ENCODE measurements around the gene LRCH3.

LRCH3 gene

DNA sequence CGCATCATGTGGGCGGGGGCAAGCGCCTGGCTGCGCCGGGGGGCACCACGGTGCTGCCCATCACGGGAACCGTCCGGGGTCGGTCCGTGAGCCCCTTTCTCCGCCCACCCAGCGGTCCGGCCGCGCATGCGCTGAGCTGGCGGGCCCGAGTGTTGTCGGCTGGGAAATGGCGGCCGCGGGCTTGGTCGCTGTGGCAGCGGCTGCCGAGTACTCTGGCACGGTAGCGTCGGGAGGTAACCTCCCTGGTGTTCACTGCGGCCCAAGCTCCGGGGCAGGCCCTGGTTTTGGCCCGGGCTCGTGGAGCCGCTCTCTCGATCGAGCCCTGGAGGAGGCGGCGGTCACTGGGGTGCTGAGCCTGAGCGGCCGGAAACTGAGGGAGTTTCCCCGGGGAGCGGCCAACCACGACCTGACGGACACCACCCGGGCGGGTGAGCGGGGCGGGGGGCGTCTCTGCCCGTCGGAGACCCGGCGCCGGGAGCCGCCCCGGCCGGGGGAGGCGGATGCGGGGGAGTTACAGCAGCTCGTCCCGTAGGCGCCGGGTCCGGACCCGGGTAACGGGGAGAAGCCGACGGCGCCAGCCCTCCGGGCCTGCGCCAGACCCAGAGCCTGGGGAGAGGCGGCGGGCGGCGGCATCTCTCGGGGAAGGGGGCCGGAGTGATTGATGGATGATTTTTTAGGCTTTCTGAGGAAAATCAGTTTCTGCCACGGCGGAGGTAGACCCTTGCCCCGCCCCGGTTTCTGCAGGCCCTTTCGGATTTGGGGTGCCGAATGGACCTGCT is at the start of gene LRCH3:
Gene LRCH3 (plus strand): TSS at position 142 of the 779 bp plus-strand sequence. CDS start 25 bp downstream, at position 167.
- Histone ChIP-seq H3K27ac (ENCODE audit: low read depth, low read length) (peak within 1 kb of the TSS; percentile 97), H3K4me1 (ENCODE audit: control insufficient read depth in 1 of 2, insufficient read depth in 2 of 2, low read length in 2 of 2) (peaks cover 9 to 10% of the 10 kb centered on the region in 2 donors), H3K36me3 (ENCODE audit: control insufficient read depth in 1 of 2, insufficient read depth in 2 of 2, low read length in 2 of 2) (peaks cover 0 to 2% of the 10 kb centered on the region in 2 donors)

DNA sequence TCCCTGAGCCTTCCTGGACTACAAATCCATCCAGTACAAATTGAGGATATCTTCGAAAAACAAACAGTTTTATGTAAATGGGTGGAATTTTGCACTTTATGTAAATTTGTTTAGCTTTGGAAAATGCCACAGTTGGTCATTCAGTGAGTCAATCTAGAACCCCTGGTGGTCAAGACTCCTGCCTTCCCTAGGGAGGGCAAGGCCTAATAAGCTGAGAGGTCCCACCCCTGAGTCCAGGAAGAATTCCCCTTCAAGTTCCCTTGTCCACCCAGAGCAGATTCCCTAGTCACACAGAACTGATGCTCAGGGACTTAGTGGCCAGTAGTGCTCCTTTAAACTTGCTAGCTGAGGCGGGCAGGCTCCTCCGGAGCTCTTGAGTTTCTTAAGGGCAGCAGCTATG is 48.3 kb upstream of the LRCH3 start:
- no peak overlapping the region for H3K27ac ChIP-seq (ENCODE audit: low read depth, low read length)
- no peak overlapping the region for H3K9ac ChIP-seq (ENCODE audit: low read depth in 1 of 2, low read length in 2 of 2)
- H3K36me3 ChIP-seq (ENCODE audit: control insufficient read depth in 1 of 2, insufficient read depth in 2 of 2, low read length in 2 of 2) = no peaks in the 10 kb centered on the region
- H3K4me1 ChIP-seq (ENCODE audit: control insufficient read depth in 1 of 2, insufficient read depth in 2 of 2, low read length in 2 of 2) = peaks cover 0 to 2% of the 10 kb centered on the region in 2 donors
- no peaks in the 10 kb centered on the region for H3K27me3 ChIP-seq (ENCODE audit: control insufficient read depth in 1 of 2, insufficient read depth in 2 of 2, low read length in 2 of 2)
- H3K4me3 ChIP-seq (ENCODE audit: low read depth in 1 of 2, low read length in 2 of 2) = no peak overlapping the region
- H3K9me3 ChIP-seq (ENCODE audit: control insufficient read depth in 1 of 2, low read length in 2 of 2) = no peaks in the 10 kb centered on the region

More for the DNA sequence above, at the start of gene LRCH3:
- peak within 1 kb of the TSS; percentile 81 to 91 for H3K9ac ChIP-seq (ENCODE audit: low read depth in 1 of 2, low read length in 2 of 2)
- peak within 1 kb of the TSS; percentile 79 to 93 for H3K4me3 ChIP-seq (ENCODE audit: low read depth in 1 of 2, low read length in 2 of 2)
- H3K27me3 ChIP-seq (ENCODE audit: control insufficient read depth in 1 of 2, insufficient read depth in 2 of 2, low read length in 2 of 2) = no peaks in the 10 kb centered on the region
- H3K9me3 ChIP-seq (ENCODE audit: control insufficient read depth in 1 of 2, low read length in 2 of 2) = no peaks in the 10 kb centered on the region

DNA sequence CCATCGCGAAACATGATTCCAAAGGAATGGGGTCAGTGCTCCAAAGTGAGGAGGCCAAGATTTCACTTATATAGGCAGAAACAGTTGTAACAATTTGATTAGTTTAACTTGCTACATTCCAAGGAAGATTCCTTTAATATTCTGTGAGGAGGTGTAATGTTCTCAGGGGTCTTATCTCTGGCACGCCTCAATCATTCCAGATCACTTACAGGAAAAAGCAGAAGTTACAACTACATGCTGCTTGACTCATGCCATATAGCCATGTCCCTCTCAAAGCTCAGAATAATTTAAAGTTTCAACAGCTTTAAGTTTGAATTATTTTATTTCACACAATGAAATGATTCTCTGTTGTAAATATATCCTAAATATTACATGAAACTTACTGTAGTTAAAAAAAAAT is 44.8 kb upstream of the LRCH3 start:
- Histone ChIP-seq H3K36me3 (ENCODE audit: control insufficient read depth in 1 of 2, insufficient read depth in 2 of 2, low read length in 2 of 2) (no peaks in the 10 kb centered on the region), H3K27ac (ENCODE audit: low read depth, low read length) (no peak overlapping the region), H3K9ac (ENCODE audit: low read depth in 1 of 2, low read length in 2 of 2) (no peak overlapping the region), H3K27me3 (ENCODE audit: control insufficient read depth in 1 of 2, insufficient read depth in 2 of 2, low read length in 2 of 2) (no peaks in the 10 kb centered on the region), H3K9me3 (ENCODE audit: control insufficient read depth in 1 of 2, low read length in 2 of 2) (no peaks in the 10 kb centered on the region), H3K4me1 (ENCODE audit: control insufficient read depth in 1 of 2, insufficient read depth in 2 of 2, low read length in 2 of 2) (peaks cover 0 to 13% of the 10 kb centered on the region in 2 donors), H3K4me3 (ENCODE audit: low read depth in 1 of 2, low read length in 2 of 2) (no peak overlapping the region)

DNA sequence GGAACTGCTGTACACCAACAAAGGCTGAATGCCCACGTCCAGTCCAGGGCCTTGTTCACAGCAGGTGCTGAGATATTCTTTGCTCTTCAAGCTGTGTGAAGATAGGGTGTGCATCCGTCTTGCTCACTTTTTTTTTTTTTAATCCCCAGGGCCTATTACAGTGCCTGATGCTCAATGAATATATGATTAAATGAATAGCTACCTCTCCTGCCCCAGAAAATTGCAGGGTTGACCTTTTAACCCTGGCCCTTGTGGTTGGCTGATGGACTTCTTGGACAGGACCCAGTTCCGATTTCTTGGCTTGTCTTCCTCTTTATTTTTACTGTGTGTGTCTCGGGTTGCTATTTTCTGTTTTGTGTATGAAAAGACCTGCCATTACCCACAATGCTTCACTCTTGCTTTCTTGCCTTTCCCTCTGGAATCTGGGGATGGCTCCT is 44.2 kb upstream of the LRCH3 start:
- Histone ChIP-seq H3K9ac (ENCODE audit: low read depth in 1 of 2, low read length in 2 of 2) (no peak overlapping the region), H3K9me3 (ENCODE audit: control insufficient read depth in 1 of 2, low read length in 2 of 2) (no peaks in the 10 kb centered on the region), H3K27ac (ENCODE audit: low read depth, low read length) (no peak overlapping the region), H3K27me3 (ENCODE audit: control insufficient read depth in 1 of 2, insufficient read depth in 2 of 2, low read length in 2 of 2) (no peaks in the 10 kb centered on the region), H3K4me3 (ENCODE audit: low read depth in 1 of 2, low read length in 2 of 2) (no peak overlapping the region), H3K4me1 (ENCODE audit: control insufficient read depth in 1 of 2, insufficient read depth in 2 of 2, low read length in 2 of 2) (peaks cover under 1 to 14% of the 10 kb centered on the region in 2 donors), H3K36me3 (ENCODE audit: control insufficient read depth in 1 of 2, insufficient read depth in 2 of 2, low read length in 2 of 2) (no peaks in the 10 kb centered on the region)

DNA sequence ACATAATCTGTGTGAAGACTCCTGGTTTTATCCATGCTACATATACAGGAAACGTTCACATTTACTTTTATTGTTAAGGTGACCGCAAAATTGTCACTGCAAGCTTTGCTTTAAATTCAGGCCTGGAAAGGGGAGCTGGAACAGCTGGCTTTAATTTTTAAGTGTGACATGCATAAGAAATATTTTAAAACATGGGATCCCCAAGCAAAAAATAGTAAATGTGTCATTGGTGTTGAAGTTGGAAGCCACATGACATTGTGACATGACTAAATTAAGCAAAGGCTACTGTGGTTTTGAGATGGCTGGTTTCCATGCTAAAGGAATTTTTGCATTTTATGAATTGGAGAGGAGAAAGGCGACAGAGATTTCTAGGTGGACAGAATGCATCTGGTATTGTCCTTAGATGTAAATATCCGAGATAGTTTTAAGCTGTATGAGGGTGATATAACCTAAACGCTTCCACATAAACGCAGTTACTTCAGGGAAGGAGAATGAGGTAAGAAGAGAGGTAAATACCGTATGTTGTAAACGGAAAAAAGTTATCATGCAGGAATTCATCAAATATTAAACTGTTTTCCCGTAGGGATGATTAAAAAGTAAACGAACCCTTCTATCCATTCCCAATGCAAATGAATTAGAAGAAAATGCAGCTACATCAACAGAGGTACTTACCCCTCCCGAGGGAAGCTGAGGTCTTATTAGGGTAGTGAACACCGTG is 42.3 kb upstream of the LRCH3 start:
- H3K4me3 ChIP-seq (ENCODE audit: low read depth in 1 of 2, low read length in 2 of 2) = peak overlapping the region; percentile 75 to 93
- no peaks in the 10 kb centered on the region for H3K27me3 ChIP-seq (ENCODE audit: control insufficient read depth in 1 of 2, insufficient read depth in 2 of 2, low read length in 2 of 2)
- H3K9ac ChIP-seq (ENCODE audit: low read depth in 1 of 2, low read length in 2 of 2) = peak overlapping the region; percentile 50 to 87
- peak overlapping the region; percentile 27 for H3K27ac ChIP-seq (ENCODE audit: low read depth, low read length)
- peaks cover 10 to 22% of the 10 kb centered on the region in 2 donors for H3K4me1 ChIP-seq (ENCODE audit: control insufficient read depth in 1 of 2, insufficient read depth in 2 of 2, low read length in 2 of 2)
- H3K9me3 ChIP-seq (ENCODE audit: control insufficient read depth in 1 of 2, low read length in 2 of 2) = no peaks in the 10 kb centered on the region
- H3K36me3 ChIP-seq (ENCODE audit: control insufficient read depth in 1 of 2, insufficient read depth in 2 of 2, low read length in 2 of 2) = no peaks in the 10 kb centered on the region

DNA sequence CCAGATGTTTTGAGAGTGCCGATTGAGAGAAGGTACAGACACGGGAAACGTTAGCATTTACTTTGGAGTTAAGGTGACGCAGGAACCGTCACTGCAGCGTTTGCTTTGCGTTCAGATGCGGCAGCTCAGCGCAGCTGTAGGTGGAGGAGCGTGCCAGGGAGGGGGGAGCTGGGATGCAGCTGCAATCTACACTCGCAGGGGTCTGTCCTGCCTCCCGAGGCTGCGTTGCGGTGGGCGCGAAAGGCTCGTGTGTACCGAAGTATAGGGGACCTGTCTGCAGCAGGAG is 41.8 kb upstream of the LRCH3 start:
- Histone ChIP-seq H3K9me3 (ENCODE audit: control insufficient read depth in 1 of 2, low read length in 2 of 2) (no peaks in the 10 kb centered on the region), H3K4me1 (ENCODE audit: control insufficient read depth in 1 of 2, insufficient read depth in 2 of 2, low read length in 2 of 2) (peaks cover 10 to 22% of the 10 kb centered on the region in 2 donors), H3K9ac (ENCODE audit: low read depth in 1 of 2, low read length in 2 of 2) (peak overlapping the region; percentile 50 to 87), H3K27ac (ENCODE audit: low read depth, low read length) (peak overlapping the region; percentile 89), H3K36me3 (ENCODE audit: control insufficient read depth in 1 of 2, insufficient read depth in 2 of 2, low read length in 2 of 2) (no peaks in the 10 kb centered on the region), H3K4me3 (ENCODE audit: low read depth in 1 of 2, low read length in 2 of 2) (peak overlapping the region; percentile 75 to 93), H3K27me3 (ENCODE audit: control insufficient read depth in 1 of 2, insufficient read depth in 2 of 2, low read length in 2 of 2) (no peaks in the 10 kb centered on the region)

DNA sequence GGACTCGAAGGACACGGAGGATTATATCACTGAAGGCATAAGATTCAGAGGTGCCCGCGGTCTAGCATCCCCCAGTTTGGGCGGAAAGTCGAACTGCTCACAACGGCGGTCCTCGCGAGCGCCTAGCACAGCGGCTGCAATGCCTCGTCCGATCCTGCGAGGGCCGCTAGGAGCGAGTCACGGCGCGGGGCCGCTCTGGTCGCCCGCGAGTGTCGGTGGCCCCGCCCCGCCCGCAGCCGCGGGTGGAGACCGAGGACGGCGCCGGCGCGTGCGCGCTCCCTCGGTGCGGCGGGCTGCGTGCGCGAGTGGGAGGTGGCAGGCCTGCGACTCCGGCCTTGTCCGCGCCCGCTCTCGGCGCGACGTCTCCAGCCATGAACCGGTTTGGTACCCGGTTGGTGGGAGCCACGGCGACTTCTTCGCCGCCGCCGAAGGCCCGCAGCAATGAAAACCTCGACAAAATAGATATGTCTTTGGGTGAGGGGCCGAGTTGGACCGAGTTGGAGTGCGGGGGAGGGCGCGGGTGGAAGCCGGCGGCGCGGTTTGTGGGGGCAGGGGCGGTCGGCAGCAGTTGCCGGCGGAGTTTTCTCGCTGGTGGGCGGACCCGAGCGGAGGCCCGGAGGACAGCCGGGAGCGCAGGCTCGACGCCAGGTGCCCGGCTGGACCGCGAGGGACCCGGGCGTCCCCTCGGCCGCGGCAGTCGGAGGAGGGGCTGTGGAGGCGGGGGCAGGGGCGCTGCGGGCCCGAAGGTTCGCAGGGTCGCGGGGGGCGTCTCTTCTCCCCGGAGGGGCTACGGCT is 41.3 kb upstream of the LRCH3 start, which contains the start of gene FYTTD1:
Gene FYTTD1 (plus strand): TSS at position 283 of the 795 bp plus-strand sequence. CDS start 89 bp downstream, at position 372.
- H3K4me3 ChIP-seq (ENCODE audit: low read depth in 1 of 2, low read length in 2 of 2) = peak within 1 kb of the TSS; percentile 75 to 93
- H3K27me3 ChIP-seq (ENCODE audit: control insufficient read depth in 1 of 2, insufficient read depth in 2 of 2, low read length in 2 of 2) = no peaks in the 10 kb centered on the region
- no peaks in the 10 kb centered on the region for H3K36me3 ChIP-seq (ENCODE audit: control insufficient read depth in 1 of 2, insufficient read depth in 2 of 2, low read length in 2 of 2)
- H3K4me1 ChIP-seq (ENCODE audit: control insufficient read depth in 1 of 2, insufficient read depth in 2 of 2, low read length in 2 of 2) = peaks cover 10 to 22% of the 10 kb centered on the region in 2 donors
- H3K9me3 ChIP-seq (ENCODE audit: control insufficient read depth in 1 of 2, low read length in 2 of 2) = no peaks in the 10 kb centered on the region
- H3K27ac ChIP-seq (ENCODE audit: low read depth, low read length) = peak within 1 kb of the TSS; percentile 89
- H3K9ac ChIP-seq (ENCODE audit: low read depth in 1 of 2, low read length in 2 of 2) = peak within 1 kb of the TSS; percentile 74 to 87

DNA sequence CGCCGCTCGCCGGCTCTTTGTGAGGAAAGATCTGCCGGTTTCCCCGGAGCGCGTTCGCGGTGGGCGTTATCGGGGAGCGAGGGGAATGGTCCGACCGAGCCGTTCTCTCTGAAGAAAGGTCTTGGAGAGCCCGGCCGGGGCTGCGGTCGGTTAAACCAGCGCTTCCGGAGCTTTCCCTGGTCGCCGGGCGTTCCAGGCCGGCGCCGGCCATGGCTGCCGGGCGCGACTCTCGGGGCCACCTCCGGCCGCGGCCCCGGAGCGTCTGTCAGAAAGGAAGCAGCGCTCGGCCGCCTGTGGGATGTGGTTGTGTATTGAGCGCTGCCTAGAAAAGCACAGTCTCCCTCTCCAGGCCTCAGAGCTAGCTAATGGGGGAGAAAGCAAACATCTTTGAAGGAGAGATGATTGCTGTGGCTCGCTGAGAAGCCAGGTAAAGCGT is 40.6 kb upstream of the LRCH3 start:
- H3K4me3 ChIP-seq (ENCODE audit: low read depth in 1 of 2, low read length in 2 of 2) = peak overlapping the region; percentile 75 to 93
- H3K36me3 ChIP-seq (ENCODE audit: control insufficient read depth in 1 of 2, insufficient read depth in 2 of 2, low read length in 2 of 2) = no peaks in the 10 kb centered on the region
- peak overlapping the region; percentile 74 to 87 for H3K9ac ChIP-seq (ENCODE audit: low read depth in 1 of 2, low read length in 2 of 2)
- H3K9me3 ChIP-seq (ENCODE audit: control insufficient read depth in 1 of 2, low read length in 2 of 2) = no peaks in the 10 kb centered on the region
- H3K27ac ChIP-seq (ENCODE audit: low read depth, low read length) = peak overlapping the region; percentile 89
- H3K4me1 ChIP-seq (ENCODE audit: control insufficient read depth in 1 of 2, insufficient read depth in 2 of 2, low read length in 2 of 2) = peaks cover 10 to 22% of the 10 kb centered on the region in 2 donors
- no peaks in the 10 kb centered on the region for H3K27me3 ChIP-seq (ENCODE audit: control insufficient read depth in 1 of 2, insufficient read depth in 2 of 2, low read length in 2 of 2)

DNA sequence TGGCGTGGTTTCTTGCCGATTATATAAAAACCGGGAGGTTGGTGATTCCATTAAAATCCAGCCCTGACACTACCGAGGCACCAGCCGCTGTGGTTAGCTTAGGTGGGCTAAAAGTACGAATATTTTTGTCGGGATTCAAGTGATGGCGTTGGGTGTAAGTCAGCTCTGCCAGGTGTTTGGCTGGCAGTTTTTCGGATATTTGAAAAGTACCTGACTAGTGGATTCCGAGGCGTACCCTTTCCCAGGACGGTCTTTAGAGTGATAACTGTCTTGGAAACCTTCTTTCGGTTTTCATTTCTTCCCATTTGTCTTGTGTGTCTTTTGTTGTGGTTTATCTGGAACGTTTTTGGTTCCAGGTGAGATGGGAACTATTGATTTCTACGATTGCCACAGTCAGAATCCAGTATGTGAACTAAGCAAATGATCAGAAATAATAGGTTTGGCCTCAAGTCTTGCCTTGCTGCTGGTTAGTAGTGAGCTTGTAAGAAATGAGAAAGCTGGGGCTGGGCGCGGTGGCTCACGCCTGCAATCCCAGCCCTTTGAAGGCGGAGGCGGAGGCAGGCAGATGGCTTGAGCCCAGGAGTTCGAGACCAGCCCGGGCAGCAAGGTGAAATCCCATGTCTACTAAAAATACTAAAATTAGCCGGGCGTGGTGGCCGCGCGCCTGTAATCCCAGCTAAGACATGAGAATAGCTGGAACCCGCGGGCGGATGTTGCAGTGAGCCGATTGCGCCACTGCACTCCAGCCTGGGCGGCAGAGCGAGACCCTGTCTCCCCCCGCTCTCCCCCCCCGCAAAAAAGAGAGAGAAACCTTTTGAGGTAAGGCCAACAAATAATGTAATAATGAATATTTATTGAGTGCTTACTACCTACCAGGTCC is 40.0 kb upstream of the LRCH3 start:
- Histone ChIP-seq H3K4me1 (ENCODE audit: control insufficient read depth in 1 of 2, insufficient read depth in 2 of 2, low read length in 2 of 2) (peaks cover 11 to 22% of the 10 kb centered on the region in 2 donors), H3K27me3 (ENCODE audit: control insufficient read depth in 1 of 2, insufficient read depth in 2 of 2, low read length in 2 of 2) (no peaks in the 10 kb centered on the region), H3K4me3 (ENCODE audit: low read depth in 1 of 2, low read length in 2 of 2) (peak overlapping the region; percentile 75 to 93), H3K27ac (ENCODE audit: low read depth, low read length) (peak overlapping the region; percentile 89), H3K36me3 (ENCODE audit: control insufficient read depth in 1 of 2, insufficient read depth in 2 of 2, low read length in 2 of 2) (no peaks in the 10 kb centered on the region), H3K9me3 (ENCODE audit: control insufficient read depth in 1 of 2, low read length in 2 of 2) (no peaks in the 10 kb centered on the region), H3K9ac (ENCODE audit: low read depth in 1 of 2, low read length in 2 of 2) (peak overlapping the region; percentile 74 to 87)
